HCEC 1CT (cell line): Measurements from ENCODE around the gene PRX.
"Not testable (repeated sequence)": the region's sequence is repeated elsewhere in the genome, so short reads cannot be mapped to it uniquely, and the experiment has no call there.

Source experiments
- DNase-seq: peaks from one replicate; pipeline ENCODE4 v3.0.0-alpha.2; 2017

PRX gene

GRCh38 chr19:40413291-40413845, at the start of gene PRX:
PRX (minus strand) TSS chr19:40413378; CDS start chr19:40407932, 5,446 bp downstream.
- no peak for DNase-seq

- DNase-seq = no peak
Measured at GRCh38 chr19:40461669-40462221, 48.6 kb upstream of the PRX start.

- no peak for DNase-seq
Measured at GRCh38 chr19:40460185-40460584, 47.0 kb upstream of the PRX start.

- no peak for DNase-seq
Measured at GRCh38 chr19:40458597-40458974, 45.4 kb upstream of the PRX start.

GRCh38 chr19:40457953-40458596, 44.9 kb upstream of the PRX start:
- no peak for DNase-seq

DNA sequence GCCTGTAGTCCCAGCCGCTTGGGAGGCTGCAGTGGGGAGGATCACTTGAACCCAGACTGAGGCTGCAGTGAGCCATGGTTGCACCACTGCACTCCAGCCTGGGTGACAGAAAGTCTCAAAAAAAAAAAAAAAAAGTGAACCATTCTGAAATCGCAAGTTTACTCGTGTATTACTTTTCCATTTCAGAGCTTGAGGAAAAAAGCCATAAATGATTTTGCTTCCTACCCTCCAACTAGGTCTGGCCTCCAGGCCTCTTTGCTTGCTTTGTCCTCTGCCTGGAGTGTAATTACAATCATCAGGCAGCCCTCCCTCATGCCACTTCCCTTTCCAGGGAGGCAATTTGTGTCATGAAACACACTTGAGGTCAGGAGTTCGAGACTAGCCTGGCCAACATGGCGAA, 43.9 kb upstream of the PRX start:
- DNase-seq = no peak

GRCh38 chr19:40453943-40454342, 40.8 kb upstream of the PRX start:
- not testable (repeated sequence) for DNase-seq

GRCh38 chr19:40453151-40453735, 40.1 kb upstream of the PRX start:
- no peak for DNase-seq

- no peak for DNase-seq
Measured at GRCh38 chr19:40452016-40452415, 38.8 kb upstream of the PRX start.

- no peak for DNase-seq
Measured at GRCh38 chr19:40450664-40451063, 37.5 kb upstream of the PRX start.

- no peak for DNase-seq
Measured at GRCh38 chr19:40449506-40449905, 36.3 kb upstream of the PRX start.

DNA sequence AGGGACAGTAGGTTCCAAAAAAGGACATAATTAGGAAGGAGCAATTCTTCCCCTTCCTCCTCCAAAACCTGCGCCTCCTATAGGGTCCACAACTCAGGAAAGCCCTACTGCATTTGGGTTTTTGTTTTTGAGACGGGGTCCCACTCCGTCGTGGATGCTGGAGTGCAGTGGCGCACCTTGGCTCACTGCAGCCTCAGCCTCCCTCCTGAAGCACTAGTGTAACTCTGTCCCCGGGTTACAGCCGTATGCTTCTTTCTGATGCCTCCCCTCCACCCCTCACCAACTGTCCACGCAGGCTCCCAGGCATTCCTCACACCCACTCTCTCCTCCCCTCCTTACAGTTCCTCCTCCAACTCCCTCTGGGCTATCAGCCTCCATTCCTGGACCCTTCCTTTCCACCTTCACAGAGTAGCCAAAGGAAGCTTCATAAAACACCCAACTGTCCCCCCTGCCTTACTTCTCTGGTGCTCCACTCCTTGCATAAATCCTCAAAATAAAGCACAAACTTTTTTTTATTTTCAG, 33.1 kb upstream of the PRX start:
- DNase-seq = no peak

- no peak for DNase-seq
Measured at GRCh38 chr19:40445780-40446262, 32.6 kb upstream of the PRX start.

GRCh38 chr19:40444825-40445312, 31.7 kb upstream of the PRX start:
- DNase-seq = no peak

GRCh38 chr19:40444000-40444824, 31.0 kb upstream of the PRX start, which contains the start of gene SERTAD3:
SERTAD3 (minus strand) TSS chr19:40444335; CDS start chr19:40442080, 2,255 bp downstream.
- peak; percentile 95 for DNase-seq

DNA sequence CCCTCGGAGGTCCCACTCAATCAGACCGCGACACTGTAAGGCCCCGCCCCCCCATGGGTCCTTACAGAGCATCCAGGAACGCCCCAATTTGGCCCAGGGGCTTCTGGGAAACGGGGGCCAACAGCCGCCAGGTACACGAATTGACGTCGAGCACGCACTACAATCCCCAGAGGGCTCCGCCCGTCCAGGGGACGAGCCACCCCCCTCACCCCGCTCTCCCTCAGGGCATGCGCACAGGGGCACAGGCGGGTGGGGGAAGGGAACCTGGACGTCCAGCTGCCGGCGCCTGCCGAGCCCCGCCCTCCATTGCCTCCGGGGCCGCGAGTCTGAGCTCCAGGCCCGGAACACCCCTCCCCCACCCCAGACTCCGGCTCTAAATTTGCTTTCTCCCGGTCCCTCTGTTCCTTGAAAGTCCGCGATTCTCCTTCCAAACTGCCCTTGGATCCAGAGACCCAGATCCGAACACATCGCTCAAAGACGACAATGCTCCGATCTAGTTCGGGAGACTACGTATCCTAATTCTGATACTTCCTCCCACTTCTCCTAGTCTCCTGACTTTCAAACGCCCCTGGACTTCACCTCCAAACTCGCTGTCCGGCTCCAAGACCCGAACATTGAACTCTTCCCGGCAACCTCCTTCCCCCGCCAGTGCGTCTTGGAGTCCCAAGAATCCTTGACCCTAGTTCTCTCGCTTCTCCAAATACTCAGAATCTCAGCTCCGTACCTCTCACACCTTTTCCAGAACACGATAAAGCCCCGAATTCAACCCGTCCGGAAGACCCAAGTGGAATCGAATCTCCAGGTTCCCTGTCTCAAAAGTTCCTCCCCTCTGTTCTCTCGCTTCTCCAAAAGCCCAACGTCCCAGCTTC, 30.2 kb upstream of the PRX start:
- DNase-seq = peak; percentile 100

DNA sequence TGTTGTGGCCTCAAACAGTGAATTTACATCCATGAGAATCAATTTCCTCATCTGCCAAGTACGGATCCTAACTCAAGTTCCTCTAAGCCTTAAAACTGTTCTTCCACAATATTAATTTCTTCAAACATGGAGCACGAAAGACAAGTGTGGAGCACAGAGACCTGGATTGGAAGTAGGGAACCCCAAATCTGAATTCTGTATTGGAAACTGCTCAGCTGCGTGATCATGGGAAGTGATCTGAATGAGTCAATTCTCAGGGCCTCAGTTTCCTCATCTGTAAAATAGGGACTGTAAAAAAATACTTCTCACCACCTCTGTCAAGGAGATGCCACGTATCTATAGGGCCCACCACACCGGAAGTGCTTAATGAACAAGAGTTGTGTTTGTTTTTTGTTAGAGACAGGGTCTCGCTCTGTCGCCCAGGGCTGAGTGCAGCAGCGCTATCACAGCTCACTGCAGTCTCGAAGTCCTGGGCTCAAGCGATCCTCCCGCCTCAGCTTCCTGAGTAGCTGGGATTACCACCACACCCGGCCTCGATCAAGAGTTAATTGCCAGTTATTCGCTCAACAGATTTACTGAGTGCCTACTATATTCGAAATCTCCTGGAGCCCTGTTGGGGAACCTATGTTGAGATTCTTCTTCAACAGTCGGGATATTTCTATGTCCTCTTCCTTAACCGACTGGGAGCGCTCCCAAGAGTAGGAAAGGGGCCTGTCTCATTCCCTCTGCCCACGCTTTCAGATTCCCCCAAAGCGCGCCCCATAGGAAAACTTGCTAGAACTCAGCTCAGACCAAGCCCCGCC, 29.4 kb upstream of the PRX start:
- DNase-seq = no peak

DNA sequence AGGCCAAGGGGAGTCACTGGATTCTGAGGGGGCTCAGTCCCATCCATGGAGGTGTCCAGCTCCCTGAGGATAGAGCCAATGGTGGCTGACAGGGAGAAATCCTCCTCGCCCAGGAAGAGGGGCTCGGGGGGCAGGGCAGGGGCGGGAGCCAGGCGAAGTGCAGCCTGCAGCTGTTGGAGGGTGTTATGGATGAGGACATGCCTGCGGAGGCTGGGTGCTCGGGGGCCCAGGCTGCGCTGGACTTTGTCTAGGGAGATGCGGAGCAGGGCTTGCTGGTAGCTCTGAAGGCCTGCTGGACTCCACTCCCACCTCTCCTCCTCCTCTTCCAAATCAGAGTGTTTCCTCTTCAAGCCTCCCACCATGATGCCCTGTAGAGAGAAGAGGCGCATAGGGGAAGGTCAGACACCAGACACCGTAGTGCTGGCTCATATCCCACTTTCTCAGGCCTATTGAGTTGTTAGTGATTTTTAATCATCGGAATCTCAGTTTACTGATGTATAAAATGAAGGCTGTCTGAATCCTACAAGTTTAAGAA, 28.6 kb upstream of the PRX start:
- DNase-seq = no peak

DNA sequence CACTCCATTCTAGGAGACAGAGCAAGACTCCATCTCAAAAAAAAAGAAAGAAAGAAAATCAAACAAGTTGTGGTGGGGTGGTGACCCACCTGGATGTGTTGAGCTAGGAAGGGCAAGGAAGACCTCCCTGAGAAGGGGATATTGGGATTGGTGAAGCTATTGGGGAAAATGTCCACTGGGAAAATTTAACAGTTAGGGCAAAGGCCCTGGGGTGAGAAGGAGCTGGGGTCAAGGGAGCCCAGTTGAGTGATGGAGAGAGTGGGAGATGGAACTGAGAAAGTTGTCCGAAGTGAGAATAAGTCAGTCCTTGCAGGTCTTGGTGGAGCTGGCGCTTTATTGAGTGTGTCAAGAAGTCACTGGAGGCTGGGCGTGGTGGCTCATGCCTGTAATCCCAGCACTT, 25.1 kb upstream of the PRX start:
- DNase-seq = no peak

GRCh38 chr19:40433391-40434216, 20.4 kb upstream of the PRX start:
- DNase-seq = peak; percentile 81
